A549 treated with dexamethasone at 1 μM for 4 hours (cell line): ENCODE results near the gene SLC22A3. TPM values are rescaled to one million over a fixed set of nuclear protein-coding genes. Genes with fewer than 3 reads are reported as not detected.

Experiments
- total RNA-seq: library from RNA; stranded (reverse); fragments of 200-300 nt; extraction: Qiagen RNA extraction; gene quantifications from 5 replicates; pipeline ENCODE4 v1.2.3, GENCODE V29; 2022

Gene SLC22A3
- total RNA-seq, result 49.8 to 63.4 TPM (median 59.2 TPM) in 5 replicates

GRCh38 chr6:160348223-160349019 is at the start of gene SLC22A3:
Gene SLC22A3, plus strand, starts transcription at chr6:160348378. Its CDS starts 42 bp downstream, at chr6:160348420.

Other genes with a start within 250 kb of the SLC22A3 start
- gene SLC22A1, start 226.6 kb upstream of the SLC22A3 start, total RNA-seq, result 2.1 to 2.6 TPM (median 2.4 TPM) in 5 replicates
- gene SLC22A2, start 89.6 kb upstream of the SLC22A3 start, total RNA-seq, result 0.04 to 0.15 TPM (median 0.06 TPM) in 3 of 5 replicates, not detected in the others